Immature natural killer cell (primary cell): ENCODE measurements around the gene ZSCAN29. TPM values are rescaled to one million over a fixed set of nuclear protein-coding genes. Genes with fewer than 3 reads are reported as not detected.
"Not testable (repeated sequence)": the region's sequence is repeated elsewhere in the genome, so short reads cannot be mapped to it uniquely, and the experiment has no call there.

Experiments
- DNase-seq, 3 donors: peaks; one replicate each; pipeline ENCODE4 v3.0.0; 2022; ENCODE audit warnings: mixed read lengths in 1 of 3
- H3K27ac Mint-ChIP-seq, 6 donors: one replicate each; pipeline ENCODE4 v1.8.0; 2020; ENCODE audit warnings: mixed read lengths in 6 of 6, mild to moderate bottlenecking in 5 of 6, inconsistent platforms in 4 of 6, moderate library complexity in 3 of 6
- H3K27me3 Mint-ChIP-seq, 3 donors: one replicate each; pipeline ENCODE4 v1.8.0; 2020 to 2021; ENCODE audit warnings: low read depth in 3 of 3, mild to moderate bottlenecking in 3 of 3, mixed read lengths in 3 of 3, moderate library complexity in 3 of 3, inconsistent platforms in 1 of 3
- H3K36me3 Mint-ChIP-seq, 3 donors: one replicate each; pipeline ENCODE4 v1.8.0; 2020; ENCODE audit warnings: mixed read lengths in 3 of 3, inconsistent platforms in 2 of 3, mild to moderate bottlenecking in 2 of 3
- H3K4me1 Mint-ChIP-seq, 2 donors: one replicate each; pipeline ENCODE4 v1.8.0; 2020; ENCODE audit warnings: inconsistent platforms in 2 of 2, mild to moderate bottlenecking in 2 of 2, mixed read lengths in 2 of 2, moderate library complexity in 1 of 2
- H3K4me3 Mint-ChIP-seq, 5 donors: one replicate each; pipeline ENCODE4 v1.8.0; 2020; ENCODE audit warnings: mild to moderate bottlenecking in 5 of 5, mixed read lengths in 5 of 5, inconsistent platforms in 3 of 5, moderate library complexity in 3 of 5
- H3K9me3 Mint-ChIP-seq, 6 donors: one replicate each; pipeline ENCODE4 v1.8.0; 2020; ENCODE audit warnings: mild to moderate bottlenecking in 6 of 6, mixed read lengths in 6 of 6, inconsistent platforms in 4 of 6, moderate library complexity in 3 of 6
- polyA plus RNA-seq, 3 donors: library from polyadenylated mRNA; unstranded; fragments of 300-500 nt; fragmentation: Illumina TruSeq; gene quantifications; one replicate each; pipeline ENCODE4 v1.2.3, GENCODE V29; 2021

The ZSCAN29 gene
- 1 to 10 TPM in 2 of 3 donors, under 1 TPM in 1; 0.39 to 8.9 (median 4.1) TPM for polyA plus RNA-seq

- Mint-ChIP-seq H3K27ac (peak within 1 kb of the TSS; percentile 75 to 92 (median 86)), H3K4me1 (peaks cover 47 to 64% of the 10 kb centered on the region in 2 donors), H3K36me3 (peaks cover 32 to 33% (median 32%) of the 10 kb centered on the region in 3 donors), H3K27me3 (peaks cover 0 to 11% (median 7%) of the 10 kb centered on the region in 3 donors), H3K4me3 (peak within 1 kb of the TSS; percentile 92 to 94 (median 92)), H3K9me3 (peaks cover 8 to 18% (median 12%) of the 10 kb centered on the region in 6 donors)
- peak; percentile 81 to 86 (median 84) for DNase-seq
Observed at GRCh38 chr15:43370975-43371974, at the start of gene ZSCAN29, which contains the start of gene TUBGCP4. Gene ZSCAN29, minus strand, starts transcription at chr15:43371043. Its CDS starts 1,130 bp downstream, at chr15:43369913. Gene TUBGCP4, plus strand, starts transcription at chr15:43371101. Its CDS starts 254 bp downstream, at chr15:43371355.

GRCh38 chr15:43420435-43420834 is 49.6 kb upstream of the ZSCAN29 start:
- Mint-ChIP-seq H3K9me3 (no peaks in the 10 kb centered on the region), H3K36me3 (peaks cover 29 to 40% (median 39%) of the 10 kb centered on the region in 3 donors), H3K27me3 (peaks cover 0 to 2% (median 0%) of the 10 kb centered on the region in 3 donors), H3K4me3 (no peak overlapping the region), H3K4me1 (no peaks in the 10 kb centered on the region), H3K27ac (no peak overlapping the region)
- DNase-seq = no peak

GRCh38 chr15:43414196-43414595 is 43.4 kb upstream of the ZSCAN29 start:
- H3K27ac Mint-ChIP-seq = no peak overlapping the region
- H3K4me3 Mint-ChIP-seq = no peak overlapping the region
- no peak for DNase-seq
- peaks cover 18 to 37% (median 21%) of the 10 kb centered on the region in 3 donors for H3K36me3 Mint-ChIP-seq
- no peaks in the 10 kb centered on the region for H3K9me3 Mint-ChIP-seq
- peaks cover 0 to 2% (median 2%) of the 10 kb centered on the region in 3 donors for H3K27me3 Mint-ChIP-seq
- no peaks in the 10 kb centered on the region for H3K4me1 Mint-ChIP-seq

GRCh38 chr15:43412096-43412495 is 41.3 kb upstream of the ZSCAN29 start:
- peaks cover 0 to 2% (median 0%) of the 10 kb centered on the region in 3 donors for H3K27me3 Mint-ChIP-seq
- no peak overlapping the region for H3K4me3 Mint-ChIP-seq
- H3K27ac Mint-ChIP-seq = no peak overlapping the region
- DNase-seq = no peak
- H3K4me1 Mint-ChIP-seq = no peaks in the 10 kb centered on the region
- H3K9me3 Mint-ChIP-seq = no peaks in the 10 kb centered on the region
- H3K36me3 Mint-ChIP-seq = peaks cover 14 to 45% (median 21%) of the 10 kb centered on the region in 3 donors

GRCh38 chr15:43410572-43411214 is 39.9 kb upstream of the ZSCAN29 start:
- Mint-ChIP-seq H3K9me3 (no peaks in the 10 kb centered on the region), H3K27ac (no peak overlapping the region), H3K27me3 (peaks cover 0 to 2% (median 0%) of the 10 kb centered on the region in 3 donors), H3K4me1 (no peaks in the 10 kb centered on the region), H3K36me3 (peaks cover 17 to 48% (median 19%) of the 10 kb centered on the region in 3 donors), H3K4me3 (no peak overlapping the region)
- no peak for DNase-seq

GRCh38 chr15:43408789-43409188 is 37.9 kb upstream of the ZSCAN29 start:
- no peak overlapping the region for H3K4me3 Mint-ChIP-seq
- peak overlapping the region in 2 of 6 donors; percentile 7 to 53 for H3K27ac Mint-ChIP-seq

GRCh38 chr15:43406808-43407207 is 36.0 kb upstream of the ZSCAN29 start:
- Mint-ChIP-seq H3K36me3 (peaks cover 6 to 44% (median 27%) of the 10 kb centered on the region in 3 donors), H3K9me3 (no peaks in the 10 kb centered on the region), H3K27ac (no peak overlapping the region), H3K27me3 (peaks cover 0 to 2% (median 0%) of the 10 kb centered on the region in 3 donors), H3K4me1 (no peaks in the 10 kb centered on the region), H3K4me3 (no peak overlapping the region)
- DNase-seq = no peak

More at GRCh38 chr15:43408789-43409188, 37.9 kb upstream of the ZSCAN29 start:
- Mint-ChIP-seq H3K9me3 (no peaks in the 10 kb centered on the region), H3K27me3 (peaks cover 0 to 2% (median 0%) of the 10 kb centered on the region in 3 donors), H3K36me3 (peaks cover 11 to 43% (median 17%) of the 10 kb centered on the region in 3 donors), H3K4me1 (no peaks in the 10 kb centered on the region)
- no peak for DNase-seq

- peaks cover 0 to 2% (median 0%) of the 10 kb centered on the region in 3 donors for H3K27me3 Mint-ChIP-seq
- no peaks in the 10 kb centered on the region for H3K4me1 Mint-ChIP-seq
- no peak for DNase-seq
- H3K4me3 Mint-ChIP-seq = no peak overlapping the region
- H3K27ac Mint-ChIP-seq = no peak overlapping the region
- H3K9me3 Mint-ChIP-seq = no peaks in the 10 kb centered on the region
- H3K36me3 Mint-ChIP-seq = peaks cover 11 to 49% (median 32%) of the 10 kb centered on the region in 3 donors
Observed at GRCh38 chr15:43406189-43406588, 35.3 kb upstream of the ZSCAN29 start.

GRCh38 chr15:43404130-43404529 is 33.3 kb upstream of the ZSCAN29 start:
- Mint-ChIP-seq H3K4me1 (no peaks in the 10 kb centered on the region), H3K27ac (peak overlapping the region in 1 of 6 donors; percentile 31), H3K4me3 (no peak overlapping the region), H3K36me3 (peaks cover 11 to 56% (median 38%) of the 10 kb centered on the region in 3 donors), H3K9me3 (no peaks in the 10 kb centered on the region), H3K27me3 (no peaks in the 10 kb centered on the region)
- DNase-seq = no peak

GRCh38 chr15:43403616-43404015 is 32.8 kb upstream of the ZSCAN29 start:
- Mint-ChIP-seq H3K9me3 (no peaks in the 10 kb centered on the region), H3K4me1 (no peaks in the 10 kb centered on the region), H3K27ac (no peak overlapping the region), H3K36me3 (peaks cover 11 to 54% (median 40%) of the 10 kb centered on the region in 3 donors), H3K27me3 (no peaks in the 10 kb centered on the region), H3K4me3 (no peak overlapping the region)
- DNase-seq = no peak

GRCh38 chr15:43402255-43402654 is 31.4 kb upstream of the ZSCAN29 start:
- Mint-ChIP-seq H3K9me3 (no peaks in the 10 kb centered on the region), H3K27ac (peak overlapping the region in 3 of 6 donors; percentile 10 to 77 (median 34)), H3K36me3 (peaks cover 10 to 55% (median 46%) of the 10 kb centered on the region in 3 donors), H3K4me3 (no peak overlapping the region), H3K27me3 (no peaks in the 10 kb centered on the region), H3K4me1 (no peaks in the 10 kb centered on the region)
- DNase-seq = no peak

- H3K36me3 Mint-ChIP-seq = peaks cover 31 to 62% (median 32%) of the 10 kb centered on the region in 3 donors
- H3K27ac Mint-ChIP-seq, H3K27me3 Mint-ChIP-seq, DNase-seq, H3K9me3 Mint-ChIP-seq, H3K4me3 Mint-ChIP-seq, H3K4me1 Mint-ChIP-seq: not testable (repeated sequence)
Observed at GRCh38 chr15:43393592-43393991, 22.7 kb upstream of the ZSCAN29 start.

- H3K27me3 Mint-ChIP-seq = no peaks in the 10 kb centered on the region
- H3K9me3 Mint-ChIP-seq = no peaks in the 10 kb centered on the region
- H3K4me1 Mint-ChIP-seq = peaks cover 0 to 2% of the 10 kb centered on the region in 2 donors
- H3K36me3 Mint-ChIP-seq = peaks cover 21 to 53% (median 28%) of the 10 kb centered on the region in 3 donors
- no peak overlapping the region for H3K4me3 Mint-ChIP-seq
- no peak overlapping the region for H3K27ac Mint-ChIP-seq
- no peak for DNase-seq
Observed at GRCh38 chr15:43390723-43391122, 19.9 kb upstream of the ZSCAN29 start.
